ENCODE data around the gene NFE2L3. TPM values are rescaled to one million over a fixed set of nuclear protein-coding genes. Genes with fewer than 3 reads are reported as not detected.

Gene NFE2L3
- total RNA-seq: 0.16 and 0.36 TPM in 2 replicates

GRCh38 chr7:26151953-26152781 lies at the start of gene NFE2L3:
TSS of gene NFE2L3 (plus strand) at chr7:26152198. CDS start at chr7:26152499, 301 bp downstream.

GRCh38 chr7:26200444-26201246 lies 48.6 kb downstream of the NFE2L3 start, which contains the start of gene HNRNPA2B1:
TSS of gene HNRNPA2B1 (minus strand) at chr7:26200746. CDS start at chr7:26200577, 169 bp downstream.

GRCh38 chr7:26201247-26202018 lies 49.4 kb downstream of the NFE2L3 start, which contains the start of gene CBX3:
TSS of gene CBX3 (plus strand) at chr7:26201745. CDS start at chr7:26202999, 1,254 bp downstream.

Other genes with a start within 250 kb of the NFE2L3 start
- gene HNRNPA2B1, start 48.5 kb downstream of the NFE2L3 start, total RNA-seq: 63.9 and 84.1 TPM in 2 replicates
- 86.3 and 86.9 TPM in 2 replicates for gene CBX3, start 49.5 kb downstream of the NFE2L3 start, total RNA-seq
- gene SNX10, start 139.7 kb downstream of the NFE2L3 start, total RNA-seq: not detected in 2 replicates

All from hair follicle dermal papilla cell (primary cell).